ENCODE measurements around the gene E4F1. TPM values are rescaled to one million over a fixed set of nuclear protein-coding genes. Genes with fewer than 3 reads are reported as not detected.

Gene E4F1
- total and polyA plus RNA-seq, 2 of the 8 experiments (the other 6 are each of a cell fraction or from before 2014, with no cell fraction given): 22.2 to 27.0 TPM

DNA sequence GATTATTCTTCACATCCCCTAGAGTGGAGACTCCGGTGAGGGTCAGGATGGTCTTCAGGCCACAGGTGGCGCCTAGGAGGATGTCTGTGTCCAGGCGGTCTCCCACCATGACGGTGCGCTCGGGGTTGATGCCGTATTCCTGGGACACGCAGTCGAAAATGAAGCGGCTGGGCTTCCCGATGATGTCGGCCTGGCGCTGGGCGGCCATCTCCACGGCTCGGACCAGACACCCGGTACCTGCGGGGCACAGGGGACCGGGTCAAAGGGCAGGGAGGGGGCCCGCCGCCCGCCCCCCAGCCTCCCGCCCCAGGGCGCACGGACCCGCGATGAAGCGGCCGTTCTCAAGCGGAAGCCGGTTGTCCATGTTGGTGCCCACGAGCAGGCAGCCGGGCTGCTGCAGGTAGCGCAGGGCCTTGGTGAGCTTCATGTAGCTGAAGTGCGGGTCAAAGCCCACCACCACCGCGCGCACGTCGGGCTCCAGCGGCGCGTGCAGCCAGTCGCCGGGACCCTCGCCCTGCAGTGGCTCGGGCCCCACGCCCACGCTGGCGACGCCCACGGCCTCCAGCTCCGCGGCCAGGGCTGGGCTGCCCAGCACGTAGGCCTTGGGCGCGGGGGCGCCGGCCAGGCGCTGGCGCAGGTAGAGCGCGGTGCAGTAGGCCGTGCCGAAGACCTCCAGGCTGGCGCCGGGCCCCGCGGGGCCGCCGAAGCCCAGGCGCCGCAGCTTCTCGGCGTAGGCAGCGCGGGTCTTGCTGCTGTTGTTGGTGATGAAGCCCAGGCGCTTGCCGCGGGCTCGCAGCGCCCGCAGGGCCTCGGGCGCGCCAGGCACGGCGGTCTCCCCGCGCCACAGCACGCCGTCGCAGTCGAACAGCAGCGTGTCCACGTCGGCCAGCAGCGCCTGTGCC lies 9.3 kb upstream of the E4F1 start (continued):
- TF ChIP-seq, protein P1, sequence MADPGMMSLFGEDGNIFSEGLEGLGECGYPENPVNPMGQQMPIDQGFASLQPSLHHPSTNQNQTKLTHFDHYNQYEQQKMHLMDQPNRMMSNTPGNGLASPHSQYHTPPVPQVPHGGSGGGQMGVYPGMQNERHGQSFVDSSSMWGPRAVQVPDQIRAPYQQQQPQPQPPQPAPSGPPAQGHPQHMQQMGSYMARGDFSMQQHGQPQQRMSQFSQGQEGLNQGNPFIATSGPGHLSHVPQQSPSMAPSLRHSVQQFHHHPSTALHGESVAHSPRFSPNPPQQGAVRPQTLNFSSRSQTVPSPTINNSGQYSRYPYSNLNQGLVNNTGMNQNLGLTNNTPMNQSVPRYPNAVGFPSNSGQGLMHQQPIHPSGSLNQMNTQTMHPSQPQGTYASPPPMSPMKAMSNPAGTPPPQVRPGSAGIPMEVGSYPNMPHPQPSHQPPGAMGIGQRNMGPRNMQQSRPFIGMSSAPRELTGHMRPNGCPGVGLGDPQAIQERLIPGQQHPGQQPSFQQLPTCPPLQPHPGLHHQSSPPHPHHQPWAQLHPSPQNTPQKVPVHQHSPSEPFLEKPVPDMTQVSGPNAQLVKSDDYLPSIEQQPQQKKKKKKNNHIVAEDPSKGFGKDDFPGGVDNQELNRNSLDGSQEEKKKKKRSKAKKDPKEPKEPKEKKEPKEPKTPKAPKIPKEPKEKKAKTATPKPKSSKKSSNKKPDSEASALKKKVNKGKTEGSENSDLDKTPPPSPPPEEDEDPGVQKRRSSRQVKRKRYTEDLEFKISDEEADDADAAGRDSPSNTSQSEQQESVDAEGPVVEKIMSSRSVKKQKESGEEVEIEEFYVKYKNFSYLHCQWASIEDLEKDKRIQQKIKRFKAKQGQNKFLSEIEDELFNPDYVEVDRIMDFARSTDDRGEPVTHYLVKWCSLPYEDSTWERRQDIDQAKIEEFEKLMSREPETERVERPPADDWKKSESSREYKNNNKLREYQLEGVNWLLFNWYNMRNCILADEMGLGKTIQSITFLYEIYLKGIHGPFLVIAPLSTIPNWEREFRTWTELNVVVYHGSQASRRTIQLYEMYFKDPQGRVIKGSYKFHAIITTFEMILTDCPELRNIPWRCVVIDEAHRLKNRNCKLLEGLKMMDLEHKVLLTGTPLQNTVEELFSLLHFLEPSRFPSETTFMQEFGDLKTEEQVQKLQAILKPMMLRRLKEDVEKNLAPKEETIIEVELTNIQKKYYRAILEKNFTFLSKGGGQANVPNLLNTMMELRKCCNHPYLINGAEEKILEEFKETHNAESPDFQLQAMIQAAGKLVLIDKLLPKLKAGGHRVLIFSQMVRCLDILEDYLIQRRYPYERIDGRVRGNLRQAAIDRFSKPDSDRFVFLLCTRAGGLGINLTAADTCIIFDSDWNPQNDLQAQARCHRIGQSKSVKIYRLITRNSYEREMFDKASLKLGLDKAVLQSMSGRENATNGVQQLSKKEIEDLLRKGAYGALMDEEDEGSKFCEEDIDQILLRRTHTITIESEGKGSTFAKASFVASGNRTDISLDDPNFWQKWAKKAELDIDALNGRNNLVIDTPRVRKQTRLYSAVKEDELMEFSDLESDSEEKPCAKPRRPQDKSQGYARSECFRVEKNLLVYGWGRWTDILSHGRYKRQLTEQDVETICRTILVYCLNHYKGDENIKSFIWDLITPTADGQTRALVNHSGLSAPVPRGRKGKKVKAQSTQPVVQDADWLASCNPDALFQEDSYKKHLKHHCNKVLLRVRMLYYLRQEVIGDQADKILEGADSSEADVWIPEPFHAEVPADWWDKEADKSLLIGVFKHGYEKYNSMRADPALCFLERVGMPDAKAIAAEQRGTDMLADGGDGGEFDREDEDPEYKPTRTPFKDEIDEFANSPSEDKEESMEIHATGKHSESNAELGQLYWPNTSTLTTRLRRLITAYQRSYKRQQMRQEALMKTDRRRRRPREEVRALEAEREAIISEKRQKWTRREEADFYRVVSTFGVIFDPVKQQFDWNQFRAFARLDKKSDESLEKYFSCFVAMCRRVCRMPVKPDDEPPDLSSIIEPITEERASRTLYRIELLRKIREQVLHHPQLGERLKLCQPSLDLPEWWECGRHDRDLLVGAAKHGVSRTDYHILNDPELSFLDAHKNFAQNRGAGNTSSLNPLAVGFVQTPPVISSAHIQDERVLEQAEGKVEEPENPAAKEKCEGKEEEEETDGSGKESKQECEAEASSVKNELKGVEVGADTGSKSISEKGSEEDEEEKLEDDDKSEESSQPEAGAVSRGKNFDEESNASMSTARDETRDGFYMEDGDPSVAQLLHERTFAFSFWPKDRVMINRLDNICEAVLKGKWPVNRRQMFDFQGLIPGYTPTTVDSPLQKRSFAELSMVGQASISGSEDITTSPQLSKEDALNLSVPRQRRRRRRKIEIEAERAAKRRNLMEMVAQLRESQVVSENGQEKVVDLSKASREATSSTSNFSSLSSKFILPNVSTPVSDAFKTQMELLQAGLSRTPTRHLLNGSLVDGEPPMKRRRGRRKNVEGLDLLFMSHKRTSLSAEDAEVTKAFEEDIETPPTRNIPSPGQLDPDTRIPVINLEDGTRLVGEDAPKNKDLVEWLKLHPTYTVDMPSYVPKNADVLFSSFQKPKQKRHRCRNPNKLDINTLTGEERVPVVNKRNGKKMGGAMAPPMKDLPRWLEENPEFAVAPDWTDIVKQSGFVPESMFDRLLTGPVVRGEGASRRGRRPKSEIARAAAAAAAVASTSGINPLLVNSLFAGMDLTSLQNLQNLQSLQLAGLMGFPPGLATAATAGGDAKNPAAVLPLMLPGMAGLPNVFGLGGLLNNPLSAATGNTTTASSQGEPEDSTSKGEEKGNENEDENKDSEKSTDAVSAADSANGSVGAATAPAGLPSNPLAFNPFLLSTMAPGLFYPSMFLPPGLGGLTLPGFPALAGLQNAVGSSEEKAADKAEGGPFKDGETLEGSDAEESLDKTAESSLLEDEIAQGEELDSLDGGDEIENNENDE (IDR thresholded peaks at IDR 0.05; ENCODE audit: insufficient replicate concordance, low read length): no peak
- TF ChIP-seq TBP (IDR thresholded peaks at IDR 0.05; ENCODE audit: low read depth, low read length) (no peak), SIX5 (IDR thresholded peaks at IDR 0.05; ENCODE audit: low read depth, low read length) (no peak), CBX5 (IDR thresholded peaks at IDR 0.05; ENCODE audit: low read depth, low read length) (no peak), KDM4A (IDR thresholded peaks at IDR 0.05; ENCODE audit: low read depth, low read length, severe bottlenecking) (peak; percentile 64), RBBP5 (IDR thresholded peaks at IDR 0.05; ENCODE audit: borderline replicate concordance, low read depth, low read length) (peak; percentile 15; the same call in 1 of the 2 replicates), NRF1 (IDR thresholded peaks at IDR 0.05; ENCODE audit: low read depth, low read length) (no peak), SAP30 (IDR thresholded peaks at IDR 0.05; ENCODE audit: insufficient read depth, insufficient replicate concordance, low read length) (no peak), SP4 (IDR thresholded peaks at IDR 0.05; ENCODE audit: low read length) (no peak)
